Peyer's patch (tissue), 4 donors: Measurements from ENCODE around the gene PDCD1LG2.

Experiments
- POLR2A ChIP-seq, 2 donors: fragments of 450-650 bp; IDR thresholded peaks; one replicate each; pipeline ENCODE4 v1.5.1; 2017; ENCODE audit warnings: antibody characterized with exemption in 2 of 2, mild to moderate bottlenecking in 2 of 2, moderate library complexity in 2 of 2
- TF ChIP-seq, protein P1 (sequence below), 6 experiments: fragments of 450-650 bp in 4 of 6; fragments of 200-600 bp in 2 of 6; sonication (generic) in 1 of 6; IDR thresholded peaks; one replicate each; pipeline ENCODE4 v1.5.1; 2017 to 2019; ENCODE audit warnings: antibody characterized with exemption in 6 of 6, mild to moderate bottlenecking in 3 of 6, moderate library complexity in 1 of 6

DNA sequence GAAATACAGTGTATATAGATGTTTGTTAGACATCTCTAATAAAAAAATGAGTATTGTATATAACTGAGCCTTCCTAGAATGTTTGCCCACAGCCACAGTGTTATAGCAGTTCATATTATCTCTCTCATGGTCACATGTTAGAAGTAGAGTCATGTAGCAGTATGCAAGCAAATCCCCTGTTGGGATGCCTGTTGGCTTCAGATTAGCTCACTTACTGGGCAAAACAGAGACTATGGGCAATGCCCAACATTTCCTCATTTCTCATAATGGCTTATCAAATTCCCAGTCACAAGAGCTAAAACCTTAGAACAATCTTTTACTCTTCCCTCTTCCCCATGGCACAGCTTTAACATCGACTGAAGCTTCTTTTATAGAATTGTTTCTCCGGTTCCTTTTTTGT is 27.0 kb upstream of the PDCD1LG2 start:
- TF ChIP-seq, protein P1, sequence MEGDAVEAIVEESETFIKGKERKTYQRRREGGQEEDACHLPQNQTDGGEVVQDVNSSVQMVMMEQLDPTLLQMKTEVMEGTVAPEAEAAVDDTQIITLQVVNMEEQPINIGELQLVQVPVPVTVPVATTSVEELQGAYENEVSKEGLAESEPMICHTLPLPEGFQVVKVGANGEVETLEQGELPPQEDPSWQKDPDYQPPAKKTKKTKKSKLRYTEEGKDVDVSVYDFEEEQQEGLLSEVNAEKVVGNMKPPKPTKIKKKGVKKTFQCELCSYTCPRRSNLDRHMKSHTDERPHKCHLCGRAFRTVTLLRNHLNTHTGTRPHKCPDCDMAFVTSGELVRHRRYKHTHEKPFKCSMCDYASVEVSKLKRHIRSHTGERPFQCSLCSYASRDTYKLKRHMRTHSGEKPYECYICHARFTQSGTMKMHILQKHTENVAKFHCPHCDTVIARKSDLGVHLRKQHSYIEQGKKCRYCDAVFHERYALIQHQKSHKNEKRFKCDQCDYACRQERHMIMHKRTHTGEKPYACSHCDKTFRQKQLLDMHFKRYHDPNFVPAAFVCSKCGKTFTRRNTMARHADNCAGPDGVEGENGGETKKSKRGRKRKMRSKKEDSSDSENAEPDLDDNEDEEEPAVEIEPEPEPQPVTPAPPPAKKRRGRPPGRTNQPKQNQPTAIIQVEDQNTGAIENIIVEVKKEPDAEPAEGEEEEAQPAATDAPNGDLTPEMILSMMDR (IDR thresholded peaks at IDR 0.05), result no peak
- no peak for TF ChIP-seq POLR2A (IDR thresholded peaks at IDR 0.05)
